Caco-2 (cell line): ENCODE measurements around the gene MAPK14. TPM values are rescaled to one million over a fixed set of nuclear protein-coding genes. Genes with fewer than 3 reads are reported as not detected.

ENCODE experiments used
- BruUV-seq: library from RNA; stranded (reverse); fragments of 400-500 nt; replicated peaks from 2 replicates; lab custom pipeline; 2021; lab: Mats Ljungman, UMichigan
- CTCF ChIA-PET: fragments of 300-600 bp; sonication (Branson Sonifier 250); formaldehyde crosslinking; loops from one replicate; lab custom pipeline; 2022; ENCODE audit warnings: antibody characterized with exemption; lab: Charles Lee
- POLR2A ChIA-PET: fragments of 300-600 bp; sonication (Branson Sonifier 250); formaldehyde crosslinking; loops from one replicate; lab custom pipeline; 2022; ENCODE audit warnings: antibody characterized with exemption; lab: Charles Lee
- DNase-seq, 2 experiments: peaks; one replicate each; pipeline versions ENCODE4 v3.0.0 to v3.0.0-alpha.2; 2020 to 2022
- H3K27me3 ChIP-seq: replicated peaks from 2 replicates; pipeline ENCODE4 v1.6.0; 2011; ENCODE audit warnings: low read length; ENCODE audit not compliant: control insufficient read depth, insufficient read depth
- H3K36me3 ChIP-seq: 2 replicates; pipeline ENCODE4 v1.5.1; 2011; ENCODE audit warnings: low read length; ENCODE audit not compliant: control insufficient read depth, insufficient read depth
- H3K4me1 ChIP-seq: fragments of 250-450 bp; sonication (Bioruptor Pico); 2 replicates; pipeline ENCODE4 v1.5.1; 2020; ENCODE audit warnings: mild to moderate bottlenecking
- H3K4me3 ChIP-seq: 2 replicates; pipeline ENCODE4 v1.5.1; 2011; ENCODE audit warnings: low read depth, mild to moderate bottlenecking, control low read depth, low read length
- H3K9me3 ChIP-seq: fragments of 250-450 bp; sonication (Bioruptor Pico); 2 replicates; pipeline ENCODE4 v1.5.1; 2020; ENCODE audit warnings: mild to moderate bottlenecking, moderate library complexity
- H3K27ac Mint-ChIP-seq: one replicate; pipeline ENCODE4 v1.8.0; 2022; ENCODE audit warnings: mixed read lengths; ENCODE audit not compliant: unreplicated experiment
- H3K27me3 Mint-ChIP-seq: one replicate; pipeline ENCODE4 v1.8.0; 2022; ENCODE audit warnings: mixed read lengths; ENCODE audit not compliant: insufficient read depth, unreplicated experiment
- H3K36me3 Mint-ChIP-seq: one replicate; pipeline ENCODE4 v1.8.0; 2022; ENCODE audit warnings: mild to moderate bottlenecking, mixed read lengths; ENCODE audit not compliant: insufficient read depth, unreplicated experiment
- H3K4me1 Mint-ChIP-seq: one replicate; pipeline ENCODE4 v1.8.0; 2022; ENCODE audit warnings: low read depth, mixed read lengths; ENCODE audit not compliant: unreplicated experiment
- H3K4me3 Mint-ChIP-seq: one replicate; pipeline ENCODE4 v1.8.0; 2022; ENCODE audit warnings: mild to moderate bottlenecking, moderate library complexity, mixed read lengths; ENCODE audit not compliant: unreplicated experiment
- H3K9me3 Mint-ChIP-seq: one replicate; pipeline ENCODE4 v1.8.0; 2022; ENCODE audit warnings: mixed read lengths; ENCODE audit not compliant: unreplicated experiment
- intact Hi-C: fragments of 100-400 bp; cut with micrococcal nuclease; formaldehyde crosslinking; loops from one replicate; pipeline ENCODE4 v1.10.0; 2022; ENCODE audit not compliant: unreplicated experiment
- total RNA-seq: library from RNA; stranded (reverse); gene quantifications from 2 replicates; pipeline ENCODE4 v1.2.3, GENCODE V29; 2022
- TF ChIP-seq, protein P1 (sequence below), 2 experiments: fragments of 200-600 bp in 1 of 2; IDR thresholded peaks; 1 replicate in 1 of 2; 2 replicates in 1 of 2; pipeline versions ENCODE4 v1.5.1 to v1.8.0; 2011 to 2022; ENCODE audit warnings: antibody characterized with exemption in 1 of 2, control low read depth in 1 of 2, inconsistent platforms in 1 of 2, low read depth in 1 of 2, low read length in 1 of 2, mild to moderate bottlenecking in 1 of 2, moderate library complexity in 1 of 2; ENCODE audit not compliant: insufficient read depth in 1 of 2, severe bottlenecking in 1 of 2, unreplicated experiment in 1 of 2

Gene MAPK14
- total RNA-seq, 1 experiment from 2014 or later = 72.0 TPM

DNA sequence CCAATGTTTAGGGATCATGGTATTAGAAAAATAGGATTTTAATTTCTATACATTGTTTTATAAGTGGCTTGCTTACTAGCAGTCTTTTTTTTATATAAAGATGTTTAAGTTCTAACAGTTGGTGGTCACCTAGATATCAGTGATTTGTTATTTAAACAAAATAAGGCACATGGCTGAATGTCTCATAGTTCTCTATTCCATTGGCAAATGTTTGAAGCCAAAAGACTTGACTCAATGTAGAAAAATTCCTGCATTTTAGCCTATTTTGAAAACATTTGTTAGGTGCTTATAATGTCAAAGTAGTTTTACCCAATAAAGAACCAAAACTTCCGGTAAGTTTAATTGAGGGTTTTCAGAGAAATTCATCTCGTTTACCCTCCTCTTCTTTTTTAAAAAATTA is 26.8 kb downstream of the MAPK14 start:
- Histone ChIP-seq H3K4me1 (no peaks in the 10 kb centered on the region), H3K9me3 (no peaks in the 10 kb centered on the region), H3K4me3 (no peak overlapping the region), H3K36me3 (no peaks in the 10 kb centered on the region), H3K27me3 (no peaks in the 10 kb centered on the region)
- CTCF ChIA-PET = no interaction called here
- no peak overlapping the region for H3K4me3 Mint-ChIP-seq
- TF ChIP-seq, protein P1, sequence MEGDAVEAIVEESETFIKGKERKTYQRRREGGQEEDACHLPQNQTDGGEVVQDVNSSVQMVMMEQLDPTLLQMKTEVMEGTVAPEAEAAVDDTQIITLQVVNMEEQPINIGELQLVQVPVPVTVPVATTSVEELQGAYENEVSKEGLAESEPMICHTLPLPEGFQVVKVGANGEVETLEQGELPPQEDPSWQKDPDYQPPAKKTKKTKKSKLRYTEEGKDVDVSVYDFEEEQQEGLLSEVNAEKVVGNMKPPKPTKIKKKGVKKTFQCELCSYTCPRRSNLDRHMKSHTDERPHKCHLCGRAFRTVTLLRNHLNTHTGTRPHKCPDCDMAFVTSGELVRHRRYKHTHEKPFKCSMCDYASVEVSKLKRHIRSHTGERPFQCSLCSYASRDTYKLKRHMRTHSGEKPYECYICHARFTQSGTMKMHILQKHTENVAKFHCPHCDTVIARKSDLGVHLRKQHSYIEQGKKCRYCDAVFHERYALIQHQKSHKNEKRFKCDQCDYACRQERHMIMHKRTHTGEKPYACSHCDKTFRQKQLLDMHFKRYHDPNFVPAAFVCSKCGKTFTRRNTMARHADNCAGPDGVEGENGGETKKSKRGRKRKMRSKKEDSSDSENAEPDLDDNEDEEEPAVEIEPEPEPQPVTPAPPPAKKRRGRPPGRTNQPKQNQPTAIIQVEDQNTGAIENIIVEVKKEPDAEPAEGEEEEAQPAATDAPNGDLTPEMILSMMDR (IDR thresholded peaks at IDR 0.05; ENCODE audit: insufficient read depth in 1 of 2, low read depth in 1 of 2, low read length in 1 of 2, severe bottlenecking in 1 of 2, unreplicated experiment in 1 of 2) = no peak
- intact Hi-C loops = no loop called here
- H3K9me3 Mint-ChIP-seq = no peaks in the 10 kb centered on the region
- H3K27me3 Mint-ChIP-seq = no peaks in the 10 kb centered on the region
- no peak overlapping the region for H3K27ac Mint-ChIP-seq
- no TSS peak for BruUV-seq
- H3K36me3 Mint-ChIP-seq = peaks cover 11% of the 10 kb centered on the region
- POLR2A ChIA-PET = no interaction called here
- DNase-seq = no peak
- H3K4me1 Mint-ChIP-seq = no peaks in the 10 kb centered on the region

GRCh38 chr6:36054956-36055355 is 27.3 kb downstream of the MAPK14 start:
- DNase-seq = no peak
- no peak overlapping the region for H3K4me3 ChIP-seq
- no peaks in the 10 kb centered on the region for H3K9me3 ChIP-seq
- Mint-ChIP-seq H3K27ac (no peak overlapping the region), H3K36me3 (peaks cover 15% of the 10 kb centered on the region), H3K4me3 (no peak overlapping the region), H3K9me3 (no peaks in the 10 kb centered on the region), H3K4me1 (no peaks in the 10 kb centered on the region), H3K27me3 (no peaks in the 10 kb centered on the region)
- POLR2A ChIA-PET = no interaction called here
- intact Hi-C loops = no loop called here
- H3K36me3 ChIP-seq = no peaks in the 10 kb centered on the region; the same call in 1 of the 2 replicates
- BruUV-seq = no TSS peak
- H3K27me3 ChIP-seq = no peaks in the 10 kb centered on the region
- TF ChIP-seq, protein P1 (IDR thresholded peaks at IDR 0.05; ENCODE audit: insufficient read depth in 1 of 2, low read depth in 1 of 2, low read length in 1 of 2, severe bottlenecking in 1 of 2, unreplicated experiment in 1 of 2) = no peak
- CTCF ChIA-PET = no interaction called here
- H3K4me1 ChIP-seq = no peaks in the 10 kb centered on the region

- CTCF ChIA-PET = no interaction called here
- BruUV-seq = no TSS peak
- Histone ChIP-seq H3K4me1 (no peaks in the 10 kb centered on the region), H3K36me3 (no peaks in the 10 kb centered on the region; the same call in 1 of the 2 replicates), H3K4me3 (no peak overlapping the region), H3K27me3 (no peaks in the 10 kb centered on the region), H3K9me3 (no peaks in the 10 kb centered on the region)
- Mint-ChIP-seq H3K27ac (no peak overlapping the region), H3K4me1 (no peaks in the 10 kb centered on the region), H3K36me3 (peaks cover 21% of the 10 kb centered on the region), H3K27me3 (no peaks in the 10 kb centered on the region), H3K4me3 (no peak overlapping the region), H3K9me3 (no peaks in the 10 kb centered on the region)
- TF ChIP-seq, protein P1 (IDR thresholded peaks at IDR 0.05; ENCODE audit: insufficient read depth in 1 of 2, low read depth in 1 of 2, low read length in 1 of 2, severe bottlenecking in 1 of 2, unreplicated experiment in 1 of 2) = no peak
- POLR2A ChIA-PET = no interaction called here
- intact Hi-C loops = no loop called here
- DNase-seq = no peak
These were observed 28.6 kb downstream of the MAPK14 start for GRCh38 chr6:36056178-36056577.
